Astrocyte of the hippocampus (primary cell): ENCODE results near the gene MYEOV.

Experiments
- DNase-seq: peaks from one replicate; pipeline ENCODE4 v3.0.0; 2011; ENCODE audit warnings: low read depth, low spot score

MYEOV gene

GRCh38 chr11:69293819-69294505 is at the start of gene MYEOV:
TSS of gene MYEOV (plus strand) at chr11:69294155. CDS start at chr11:69295355, 1,200 bp downstream.
- DNase-seq = peak; percentile 43

DNA sequence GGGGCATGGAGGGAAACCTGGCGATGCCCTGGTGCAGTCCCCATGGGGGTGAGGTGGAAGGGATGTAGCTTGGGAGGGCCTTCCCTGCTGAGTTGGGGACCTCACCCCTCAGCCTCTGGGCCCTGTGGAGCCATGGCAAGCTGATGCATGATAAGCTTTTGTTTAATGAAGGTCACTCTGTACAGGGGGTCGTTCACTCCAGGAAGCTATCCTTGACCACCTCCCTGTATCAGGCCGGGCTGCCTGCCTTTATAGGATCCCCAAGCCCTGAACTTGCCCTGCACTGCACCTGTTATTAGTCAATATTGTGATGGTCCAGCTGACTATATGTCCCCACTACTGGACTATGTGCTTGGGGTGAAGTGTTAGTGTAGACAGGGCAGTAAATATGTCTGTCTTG is 49.7 kb upstream of the MYEOV start:
- DNase-seq = no peak

- no peak for DNase-seq
Observed at GRCh38 chr11:69245041-69245440, 48.9 kb upstream of the MYEOV start.

GRCh38 chr11:69245491-69246345 is 48.2 kb upstream of the MYEOV start:
- DNase-seq = no peak

DNA sequence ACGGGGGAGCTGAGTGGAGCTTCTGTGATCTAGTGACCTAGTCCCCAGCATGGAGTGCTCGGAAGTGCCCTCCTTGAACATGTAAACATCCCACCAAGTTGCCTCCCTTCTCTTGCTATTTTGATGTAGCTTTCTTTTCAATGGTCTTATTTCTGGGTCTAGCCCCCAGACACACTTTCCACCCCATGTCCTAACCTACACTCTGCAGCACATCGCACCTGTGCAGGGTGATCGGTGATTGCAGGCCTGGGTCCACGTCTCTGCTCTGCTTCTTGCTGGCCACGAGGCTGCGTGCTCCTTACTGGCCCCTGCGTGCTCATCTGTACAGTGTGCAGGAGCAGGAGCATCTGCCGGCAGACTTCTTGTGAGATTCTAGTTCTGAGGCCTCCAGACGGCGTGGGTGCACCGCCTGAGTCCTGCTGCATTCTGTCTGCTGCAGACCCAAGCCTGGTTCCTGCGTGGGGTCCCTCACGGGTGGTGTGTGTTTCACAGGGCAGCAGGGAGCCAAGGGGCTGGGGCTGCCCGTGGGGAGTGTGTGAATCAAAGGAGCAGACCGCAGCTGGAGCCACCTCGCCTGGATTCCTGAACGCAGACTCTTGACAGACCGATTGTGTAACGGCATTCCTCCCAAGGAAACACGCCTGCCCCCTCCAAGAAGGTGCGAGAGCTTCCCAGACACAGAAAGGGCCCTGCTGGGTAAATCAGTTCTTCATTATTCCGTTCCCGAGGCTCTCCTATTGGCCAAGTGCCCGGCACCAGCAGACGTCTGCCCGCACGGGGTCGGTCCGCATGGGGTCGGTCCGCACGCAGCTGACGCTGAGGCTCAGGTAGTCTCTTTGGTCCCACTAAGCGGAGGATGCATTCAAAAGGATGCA is 44.4 kb upstream of the MYEOV start:
- peak; percentile 84 for DNase-seq

DNA sequence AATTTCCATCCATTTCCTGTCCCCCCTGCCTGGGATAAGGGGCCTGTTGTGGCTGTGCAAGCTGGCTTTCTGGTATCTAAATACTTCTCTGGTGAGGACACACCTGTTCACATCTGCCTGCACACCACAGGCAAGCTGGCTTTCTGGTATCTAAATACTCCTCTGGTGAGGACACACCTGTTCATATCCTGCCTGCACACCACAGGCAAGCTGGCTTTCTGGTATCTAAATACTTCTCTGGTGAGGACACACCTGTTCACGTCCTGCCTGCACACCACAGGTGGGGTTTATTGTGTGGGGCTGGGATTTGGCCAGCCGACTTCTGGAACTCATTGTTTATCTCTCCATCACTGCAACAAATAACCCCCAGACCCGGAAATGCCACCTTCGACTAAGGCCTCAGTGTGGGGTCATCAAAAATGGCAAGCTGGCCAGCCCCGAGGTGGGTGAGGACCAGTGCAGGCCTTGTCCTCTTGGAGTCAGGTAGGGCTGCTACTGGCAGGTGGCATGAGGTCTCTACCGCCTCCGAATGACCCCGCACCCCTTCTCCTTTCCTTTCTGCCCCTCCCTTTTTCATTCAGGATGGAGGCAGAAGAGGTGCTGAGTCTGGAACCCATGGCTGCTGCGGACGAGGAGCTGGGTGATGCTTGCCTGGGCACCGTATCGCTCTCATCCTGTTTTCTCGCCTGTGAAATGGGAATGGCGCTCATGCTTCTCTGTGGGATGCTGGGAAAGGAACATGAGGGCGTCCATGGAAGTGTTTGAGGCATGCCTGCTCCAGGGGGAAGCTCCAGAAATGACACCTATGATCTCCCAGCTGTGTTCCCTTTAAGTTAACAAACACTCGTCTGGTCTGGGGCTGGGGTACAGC is 43.5 kb upstream of the MYEOV start:
- DNase-seq = no peak

DNA sequence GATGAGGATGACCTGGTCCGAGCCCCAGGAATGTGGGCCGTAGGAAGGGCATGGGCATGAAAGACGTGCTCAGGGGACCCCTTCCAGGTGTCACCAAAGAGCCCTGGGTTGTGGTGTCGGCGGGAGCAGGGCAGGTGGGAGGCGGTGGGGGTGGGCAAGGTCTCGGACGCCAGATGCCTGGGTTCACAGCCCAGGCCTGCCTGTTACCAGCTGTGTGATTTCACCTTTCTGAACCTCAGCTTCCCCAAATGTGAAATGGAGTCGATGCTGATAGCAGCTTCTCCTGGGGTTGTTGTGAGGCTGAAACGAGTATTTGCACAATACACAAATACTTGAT is 42.9 kb upstream of the MYEOV start:
- DNase-seq = no peak

DNA sequence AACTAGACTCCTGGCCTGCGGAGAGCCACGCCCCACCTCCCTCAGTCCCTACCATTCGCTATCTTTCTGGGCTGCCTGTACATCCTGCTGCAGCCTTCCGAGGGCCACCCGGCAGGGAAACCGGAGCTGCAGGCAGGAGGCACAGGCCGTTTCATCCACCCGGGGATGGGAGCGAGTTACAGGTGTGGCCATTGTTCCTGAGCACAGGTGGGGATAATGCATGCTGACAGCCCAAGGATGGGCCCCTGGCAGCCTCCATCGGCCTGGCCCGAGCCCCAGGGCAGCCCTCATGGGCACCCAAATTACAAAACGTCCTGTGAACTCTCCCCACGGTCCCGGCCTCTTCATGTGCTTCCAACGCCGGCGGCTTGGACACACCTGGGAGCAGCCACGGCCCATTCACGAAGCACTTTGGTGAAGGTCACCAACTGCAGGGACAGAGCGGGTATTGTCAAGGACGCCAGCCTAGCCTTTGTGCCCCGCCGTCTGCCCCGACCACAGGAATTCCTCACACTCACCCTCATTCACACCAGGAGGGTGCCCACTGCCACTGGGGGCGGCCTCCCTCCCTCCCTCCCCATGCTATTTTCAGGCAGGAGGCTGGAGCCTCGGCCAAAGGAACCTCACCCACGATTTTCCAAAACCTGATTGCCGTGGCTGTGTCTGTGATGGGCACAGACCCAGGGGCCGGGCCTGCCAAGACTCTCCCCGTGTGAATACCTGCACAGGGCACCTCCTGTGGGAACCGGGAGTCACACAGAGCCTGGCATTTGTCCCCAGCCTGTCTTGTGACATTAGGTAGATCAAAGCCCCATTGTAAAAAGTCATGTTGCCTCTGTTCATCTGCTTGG is 42.1 kb upstream of the MYEOV start:
- peak; percentile 31 for DNase-seq

GRCh38 chr11:69252490-69252837 is 41.5 kb upstream of the MYEOV start:
- DNase-seq = no peak

DNA sequence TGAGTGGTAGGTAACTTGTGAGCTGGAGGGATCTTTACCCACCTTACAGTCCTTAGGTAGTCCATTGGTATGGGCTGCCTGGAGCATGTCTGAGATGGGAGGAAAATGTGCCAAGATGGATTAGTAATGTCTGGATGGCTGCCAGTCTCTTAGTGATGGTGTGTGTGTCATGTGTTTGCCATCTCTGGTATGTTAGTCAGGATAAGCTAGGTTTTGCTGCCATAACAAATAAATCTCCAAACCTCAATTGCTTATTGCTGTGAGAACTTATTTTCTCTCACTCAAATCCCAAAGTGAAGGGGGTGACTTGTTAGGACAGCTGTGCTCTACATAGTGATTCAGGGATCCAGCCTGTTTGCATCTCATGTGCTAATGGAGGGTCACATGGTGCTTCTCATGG is 40.9 kb upstream of the MYEOV start:
- DNase-seq = peak; percentile 65

DNA sequence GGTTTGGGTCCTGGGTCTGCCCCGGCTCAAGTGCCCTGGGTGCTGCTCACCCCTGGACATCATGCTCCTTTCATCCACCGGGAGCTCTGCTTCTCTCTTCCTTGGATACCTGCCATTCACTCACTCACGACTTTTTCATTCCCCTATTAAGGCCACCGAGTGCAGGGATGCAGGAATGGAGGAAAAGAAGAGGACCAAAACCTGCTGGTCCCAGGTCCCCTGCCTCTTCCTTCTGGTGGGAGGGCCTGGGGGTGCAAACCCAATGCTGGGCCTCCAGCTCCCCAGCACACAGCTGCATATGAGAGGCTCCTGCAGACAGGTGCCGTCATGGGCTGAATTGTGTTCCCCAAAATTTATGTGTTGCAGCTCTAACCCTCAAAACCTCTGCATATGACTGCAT is 36.8 kb upstream of the MYEOV start:
- DNase-seq = no peak

DNA sequence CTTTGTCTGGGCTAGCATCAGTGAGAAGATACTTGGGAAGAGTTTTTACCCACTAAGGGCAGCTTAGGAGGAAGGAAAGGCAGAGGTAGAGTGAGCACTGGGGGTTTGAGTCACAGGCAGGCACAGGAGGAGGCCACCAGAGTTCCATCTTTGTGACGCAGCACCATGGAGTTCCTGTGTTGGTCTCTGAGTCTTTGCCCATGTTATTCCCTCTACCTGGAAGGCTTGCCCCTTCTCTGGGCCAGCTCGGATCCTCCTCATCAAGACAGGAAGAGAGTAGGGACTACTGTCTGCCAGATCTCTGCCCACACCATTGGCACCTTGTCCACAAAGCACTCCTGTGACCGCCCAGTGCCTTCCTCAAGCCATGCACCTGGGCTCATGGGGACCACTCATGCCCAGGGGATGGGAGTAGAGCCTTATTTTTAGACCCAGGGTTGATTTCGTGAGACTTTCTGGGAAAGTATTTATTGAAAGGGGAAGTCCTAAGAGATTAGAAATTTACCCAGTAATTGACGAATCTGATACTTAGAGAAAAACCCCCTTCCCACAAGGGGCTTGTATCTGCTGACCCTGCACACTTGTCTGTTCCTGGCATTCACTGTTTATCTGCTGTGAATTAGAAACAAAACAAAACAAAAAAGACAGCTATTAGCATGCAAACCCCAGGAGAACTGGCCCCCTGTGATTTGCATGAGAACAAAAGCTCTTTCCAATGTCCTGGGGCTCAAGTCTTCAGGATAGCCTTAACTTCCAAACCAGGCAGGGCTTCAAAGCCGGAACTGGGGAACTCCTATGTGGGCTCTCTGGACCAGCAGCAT is 35.9 kb upstream of the MYEOV start:
- DNase-seq = no peak

DNA sequence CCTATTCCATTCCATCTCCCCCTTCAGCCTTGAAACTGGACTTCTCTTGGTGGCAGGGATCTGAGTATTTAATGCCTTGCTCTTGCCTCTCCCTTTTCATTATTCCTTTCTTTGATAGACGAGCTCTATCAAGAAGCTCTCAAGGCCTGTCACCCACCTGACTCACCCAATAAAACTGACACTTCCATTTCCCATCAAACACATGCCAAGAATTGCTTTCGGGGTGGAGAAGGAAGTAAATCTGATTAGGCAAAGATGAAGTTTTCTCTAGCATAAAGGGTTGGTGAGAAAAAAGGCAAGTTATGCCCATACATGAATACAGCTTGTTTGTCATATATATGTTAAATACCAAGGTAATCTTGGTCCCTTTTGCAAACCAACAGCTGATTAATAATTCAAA is 34.9 kb upstream of the MYEOV start:
- no peak for DNase-seq

GRCh38 chr11:69260622-69261021 is 33.3 kb upstream of the MYEOV start:
- DNase-seq = no peak

DNA sequence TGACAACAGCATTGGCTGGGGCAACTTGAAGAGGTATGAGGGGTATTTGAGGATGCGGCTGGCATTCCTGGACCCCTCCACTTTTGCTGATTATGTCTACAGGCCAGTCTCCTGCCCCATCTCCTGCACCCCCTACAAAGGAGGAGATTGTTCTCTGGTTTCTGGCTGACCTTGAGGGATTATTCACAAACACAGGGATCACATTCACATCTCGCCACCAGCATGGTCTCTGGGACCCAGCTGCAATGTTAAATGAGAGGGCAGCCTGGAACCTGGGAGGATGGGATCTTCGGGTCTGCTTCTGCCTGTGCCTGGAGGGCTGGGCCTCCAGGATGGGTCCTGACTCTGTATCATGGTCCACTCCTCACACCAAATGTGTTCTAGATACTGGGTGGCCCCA is 32.8 kb upstream of the MYEOV start:
- no peak for DNase-seq

DNA sequence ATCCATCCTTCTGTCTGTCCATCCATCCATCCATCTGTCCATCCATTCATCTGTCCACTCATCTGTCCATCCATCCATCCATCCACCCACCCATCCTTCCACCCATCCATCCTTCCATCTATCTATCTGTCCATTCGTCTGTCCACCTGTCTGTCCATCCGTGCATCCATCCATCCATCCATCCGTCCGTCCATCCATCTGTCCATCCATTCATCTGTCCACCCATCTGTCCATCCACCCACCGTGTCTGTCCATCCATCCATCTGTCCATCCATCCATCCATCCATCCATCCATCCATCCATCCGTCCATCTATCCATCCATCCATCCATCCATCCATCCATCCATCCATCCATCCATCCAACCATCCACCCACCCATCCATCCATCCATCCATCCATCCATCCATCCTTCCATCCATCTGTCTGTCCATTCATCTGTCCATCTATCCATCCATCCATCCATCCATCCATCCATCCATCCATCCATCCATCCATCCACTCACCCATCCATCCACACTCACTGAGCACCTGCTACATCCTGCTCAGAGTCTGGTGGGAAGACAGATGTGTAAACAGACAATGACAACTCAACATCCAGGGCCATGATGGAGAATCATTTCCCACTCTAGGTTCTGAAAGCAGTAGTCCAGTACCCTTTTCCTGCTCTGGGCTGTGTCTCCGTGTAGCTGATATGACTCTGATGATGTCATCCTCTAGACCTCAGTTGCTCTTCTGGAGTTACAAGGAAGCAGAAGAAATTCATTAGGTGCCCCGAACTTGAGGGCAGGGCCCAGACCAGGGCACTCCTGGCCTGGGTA is 30.8 kb upstream of the MYEOV start:
- no peak for DNase-seq

GRCh38 chr11:69263736-69264052 is 30.3 kb upstream of the MYEOV start:
- DNase-seq = no peak

DNA sequence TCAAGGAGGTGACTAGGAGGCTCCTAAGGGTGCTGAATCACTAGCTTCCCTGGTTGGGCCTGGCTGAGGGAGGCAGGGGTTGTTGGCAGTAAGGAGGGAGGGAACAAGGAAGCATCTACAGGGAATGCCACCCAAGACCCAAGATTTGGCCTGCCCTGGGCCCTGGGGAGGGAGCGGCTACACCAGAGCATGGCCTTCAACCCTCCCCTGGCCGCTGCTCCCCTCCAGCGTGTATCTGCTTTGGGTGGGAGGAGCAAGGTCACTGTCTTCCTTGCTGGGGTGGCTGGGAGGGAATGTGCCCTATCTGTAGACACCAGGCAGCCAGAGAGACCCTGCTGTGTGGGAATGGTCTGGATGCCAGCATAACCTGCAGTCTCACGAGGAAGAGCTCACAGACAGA is 29.5 kb upstream of the MYEOV start:
- no peak for DNase-seq

- DNase-seq = no peak
Observed at GRCh38 chr11:69265210-69265609, 28.7 kb upstream of the MYEOV start.
